CD4-positive, alpha-beta T cell (primary cell): ENCODE data around the gene KCNQ1. TPM values are rescaled to one million over a fixed set of nuclear protein-coding genes. Genes with fewer than 3 reads are reported as not detected.

ENCODE experiments used
- ATAC-seq: fragments of 200-7000 bp; cut with Tn5 transposase; one replicate; pipeline ENCODE4 v1.10.0; 2022; ENCODE audit warnings: mild to moderate bottlenecking; ENCODE audit not compliant: poor library complexity
- CTCF ChIA-PET: fragments of 350-600 bp; sonication (Branson Sonifier 250); formaldehyde crosslinking; loops from one replicate; lab custom pipeline; 2021; ENCODE audit warnings: antibody characterized with exemption, inconsistent platforms; lab: Charles Lee
- POLR2A ChIA-PET: fragments of 350-600 bp; sonication (Branson Sonifier 250); formaldehyde crosslinking; loops from one replicate; lab custom pipeline; 2021; ENCODE audit warnings: antibody characterized with exemption, inconsistent platforms; lab: Charles Lee
- DNase-seq, 14 experiments: peaks; one replicate each; pipeline ENCODE4 v3.0.0-alpha.2; 2013 to 2020; ENCODE audit warnings: mixed read lengths in 2 of 14
- H3K27ac ChIP-seq, 2 donors: one replicate each; pipeline versions ENCODE4 v1.5.1 to v1.7.0; 2013; ENCODE audit warnings: low read length in 2 of 2, low read depth in 1 of 2, mild to moderate bottlenecking in 1 of 2
- H3K27me3 ChIP-seq, 2 experiments: 1 replicate in 1 of 2; 2 replicates in 1 of 2; pipeline versions ENCODE4 v1.6.1 to v1.7.0; 2013; ENCODE audit warnings: low read length in 2 of 2, control low read depth in 1 of 2, mild to moderate bottlenecking in 1 of 2, moderate library complexity in 1 of 2; ENCODE audit not compliant: insufficient read depth in 2 of 2, control insufficient read depth in 1 of 2
- H3K36me3 ChIP-seq: one replicate; pipeline ENCODE4 v1.6.1; 2013; ENCODE audit warnings: low read length, control low read depth; ENCODE audit not compliant: insufficient read depth
- H3K4me1 ChIP-seq: one replicate; pipeline ENCODE4 v1.6.1; 2013; ENCODE audit warnings: low read length, control low read depth; ENCODE audit not compliant: insufficient read depth
- H3K4me3 ChIP-seq: one replicate; pipeline ENCODE4 v1.5.1; 2013; ENCODE audit warnings: mild to moderate bottlenecking, low read length, moderate library complexity
- H3K9me3 ChIP-seq, 2 experiments: 1 replicate in 1 of 2; 2 replicates in 1 of 2; pipeline versions ENCODE4 v1.6.1 to v1.7.0; 2013; ENCODE audit warnings: low read length in 2 of 2, mild to moderate bottlenecking in 2 of 2, control low read depth in 1 of 2, moderate library complexity in 1 of 2; ENCODE audit not compliant: control insufficient read depth in 1 of 2, insufficient read depth in 1 of 2
- H3K27ac Mint-ChIP-seq: one replicate; pipeline ENCODE4 v1.8.0; 2020; ENCODE audit warnings: mixed read lengths
- H3K27me3 Mint-ChIP-seq: one replicate; pipeline ENCODE4 v1.8.0; 2021; ENCODE audit warnings: mixed read lengths
- H3K36me3 Mint-ChIP-seq: one replicate; pipeline ENCODE4 v1.8.0; 2021; ENCODE audit warnings: low read depth, mixed read lengths
- H3K4me1 Mint-ChIP-seq: one replicate; pipeline ENCODE4 v1.8.0; 2021; ENCODE audit warnings: low read depth, mixed read lengths
- H3K4me3 Mint-ChIP-seq: one replicate; pipeline ENCODE4 v1.8.0; 2020; ENCODE audit warnings: mild to moderate bottlenecking, mixed read lengths
- H3K9me3 Mint-ChIP-seq: one replicate; pipeline ENCODE4 v1.8.0; 2020; ENCODE audit warnings: mixed read lengths
- intact Hi-C, 2 experiments: fragments of 100-400 bp; cut with DNase I in 1 of 2; cut with micrococcal nuclease in 1 of 2; formaldehyde crosslinking; loops; one replicate each; pipeline versions ENCODE4 v1.15.1 to v1.9.0; 2023 to 2025; cut with DNase I, micrococcal nuclease
- total RNA-seq, 174 experiments: library from RNA in 2 of 174; stranded (reverse) in 2 of 174; gene quantifications; one replicate each; pipeline ENCODE4 v1.2.3 and lab custom pipeline; 2021 to 2026
- TF ChIP-seq, protein P1 (sequence below): fragments of 200-600 bp; IDR thresholded peaks from one replicate; pipeline ENCODE4 v1.8.0; 2022; ENCODE audit warnings: antibody characterized with exemption, mild to moderate bottlenecking

Gene KCNQ1
- total RNA-seq, 2 experiments from 2014 or later, result 31.3 to 33.1 TPM

GRCh38 chr11:2584434-2584811 lies 139.6 kb downstream of the KCNQ1 start:
- no peak overlapping the region for H3K27ac ChIP-seq
- Mint-ChIP-seq H3K9me3 (no peaks in the 10 kb centered on the region), H3K36me3 (peaks cover 17% of the 10 kb centered on the region), H3K4me3 (no peak overlapping the region), H3K4me1 (no peaks in the 10 kb centered on the region), H3K27ac (no peak overlapping the region), H3K27me3 (no peaks in the 10 kb centered on the region)
- peaks cover 18% of the 10 kb centered on the region for H3K36me3 ChIP-seq
- intact Hi-C loops, result no loop called here
- TF ChIP-seq, protein P1, sequence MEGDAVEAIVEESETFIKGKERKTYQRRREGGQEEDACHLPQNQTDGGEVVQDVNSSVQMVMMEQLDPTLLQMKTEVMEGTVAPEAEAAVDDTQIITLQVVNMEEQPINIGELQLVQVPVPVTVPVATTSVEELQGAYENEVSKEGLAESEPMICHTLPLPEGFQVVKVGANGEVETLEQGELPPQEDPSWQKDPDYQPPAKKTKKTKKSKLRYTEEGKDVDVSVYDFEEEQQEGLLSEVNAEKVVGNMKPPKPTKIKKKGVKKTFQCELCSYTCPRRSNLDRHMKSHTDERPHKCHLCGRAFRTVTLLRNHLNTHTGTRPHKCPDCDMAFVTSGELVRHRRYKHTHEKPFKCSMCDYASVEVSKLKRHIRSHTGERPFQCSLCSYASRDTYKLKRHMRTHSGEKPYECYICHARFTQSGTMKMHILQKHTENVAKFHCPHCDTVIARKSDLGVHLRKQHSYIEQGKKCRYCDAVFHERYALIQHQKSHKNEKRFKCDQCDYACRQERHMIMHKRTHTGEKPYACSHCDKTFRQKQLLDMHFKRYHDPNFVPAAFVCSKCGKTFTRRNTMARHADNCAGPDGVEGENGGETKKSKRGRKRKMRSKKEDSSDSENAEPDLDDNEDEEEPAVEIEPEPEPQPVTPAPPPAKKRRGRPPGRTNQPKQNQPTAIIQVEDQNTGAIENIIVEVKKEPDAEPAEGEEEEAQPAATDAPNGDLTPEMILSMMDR, result no peak
- DNase-seq, result no peak
- peaks cover 0 to 4% of the 10 kb centered on the region in 2 experiments for H3K9me3 ChIP-seq
- POLR2A ChIA-PET, result no interaction called here
- no peaks in the 10 kb centered on the region for H3K27me3 ChIP-seq
- no peak overlapping the region for H3K4me3 ChIP-seq
- no peak for ATAC-seq
- CTCF ChIA-PET, result no interaction called here
- no peaks in the 10 kb centered on the region for H3K4me1 ChIP-seq

DNA sequence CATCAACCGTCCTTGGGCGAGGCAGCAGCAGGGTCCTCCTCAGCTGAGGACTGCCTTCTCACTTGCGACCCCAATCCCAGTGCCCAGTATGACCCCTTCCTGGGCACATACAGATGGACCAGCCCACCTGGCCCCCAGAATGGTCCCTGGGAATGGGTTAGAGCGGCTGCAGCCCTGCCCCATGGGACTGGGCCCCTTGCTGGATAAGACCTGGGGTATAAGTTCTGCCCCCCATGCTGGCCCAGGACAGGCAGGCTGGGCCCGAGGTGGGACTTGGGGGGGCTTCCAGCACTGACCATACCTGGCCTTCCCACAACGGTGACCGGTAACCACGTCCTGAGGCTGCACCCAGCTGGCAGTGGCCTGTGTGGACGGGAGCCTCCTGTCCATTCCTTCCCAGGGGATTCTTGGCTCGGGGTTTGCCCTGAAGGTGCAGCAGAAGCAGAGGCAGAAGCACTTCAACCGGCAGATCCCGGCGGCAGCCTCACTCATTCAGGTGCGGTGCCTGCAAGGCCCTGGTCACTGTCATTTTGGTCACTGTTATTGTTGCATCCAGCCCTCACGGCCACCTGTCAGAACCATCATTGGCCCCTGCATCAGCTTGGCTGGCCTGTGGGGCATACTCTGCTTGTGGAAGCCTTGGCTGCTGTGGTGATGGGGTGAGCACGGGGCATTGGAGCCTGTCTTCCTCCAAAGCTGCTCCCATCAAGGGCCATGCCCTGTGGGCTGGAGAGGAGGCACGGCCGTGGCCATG lies 140.2 kb downstream of the KCNQ1 start:
- no peaks in the 10 kb centered on the region for H3K4me1 ChIP-seq
- no peaks in the 10 kb centered on the region for H3K9me3 Mint-ChIP-seq
- DNase-seq (peak in 1 of 14 experiments; percentile 29), ATAC-seq (no peak)
- H3K9me3 ChIP-seq, result peaks cover 0 to 4% of the 10 kb centered on the region in 2 experiments
- peaks cover 23% of the 10 kb centered on the region for H3K36me3 Mint-ChIP-seq
- TF ChIP-seq, protein P1, result no peak
- POLR2A ChIA-PET, result no interaction called here
- H3K27me3 Mint-ChIP-seq, result no peaks in the 10 kb centered on the region
- H3K4me3 ChIP-seq, result no peak overlapping the region
- H3K4me3 Mint-ChIP-seq, result no peak overlapping the region
- no peak overlapping the region for H3K27ac Mint-ChIP-seq
- H3K36me3 ChIP-seq, result peaks cover 23% of the 10 kb centered on the region
- intact Hi-C loops, result no loop called here
- CTCF ChIA-PET, result no interaction called here
- no peak overlapping the region for H3K27ac ChIP-seq
- H3K4me1 Mint-ChIP-seq, result no peaks in the 10 kb centered on the region
- no peaks in the 10 kb centered on the region for H3K27me3 ChIP-seq

GRCh38 chr11:2585566-2586086 lies 140.8 kb downstream of the KCNQ1 start:
- TF ChIP-seq, protein P1, result no peak
- Histone ChIP-seq H3K4me3 (no peak overlapping the region), H3K36me3 (peaks cover 28% of the 10 kb centered on the region), H3K9me3 (peaks cover 0 to 4% of the 10 kb centered on the region in 2 experiments), H3K27me3 (no peaks in the 10 kb centered on the region), H3K27ac (no peak overlapping the region), H3K4me1 (no peaks in the 10 kb centered on the region)
- H3K36me3 Mint-ChIP-seq, result peaks cover 29% of the 10 kb centered on the region
- H3K27me3 Mint-ChIP-seq, result no peaks in the 10 kb centered on the region
- H3K4me3 Mint-ChIP-seq, result no peak overlapping the region
- DNase-seq (peak in 1 of 14 experiments; percentile 23), ATAC-seq (no peak)
- H3K27ac Mint-ChIP-seq, result no peak overlapping the region
- POLR2A ChIA-PET, result no interaction called here
- CTCF ChIA-PET, result no interaction called here
- intact Hi-C loops, result no loop called here
- no peaks in the 10 kb centered on the region for H3K4me1 Mint-ChIP-seq
- H3K9me3 Mint-ChIP-seq, result no peaks in the 10 kb centered on the region
